Neutrophil (primary cell): ENCODE data around the gene RRP15.
"Not testable (repeated sequence)": the region's sequence is repeated elsewhere in the genome, so short reads cannot be mapped to it uniquely, and the experiment has no call there.

ENCODE experiments used
- H3K27ac ChIP-seq: fragments of 200-600 bp; sonication (generic); 2 replicates; pipeline ENCODE4 v1.5.1; 2016; ENCODE audit warnings: mild to moderate bottlenecking, moderate library complexity
- H3K27me3 ChIP-seq: fragments of 200-600 bp; sonication (generic); 2 replicates; pipeline ENCODE4 v1.6.0; 2016; ENCODE audit warnings: mild to moderate bottlenecking
- H3K36me3 ChIP-seq: fragments of 200-600 bp; sonication (generic); 2 replicates; pipeline ENCODE4 v1.5.1; 2017
- H3K4me1 ChIP-seq, 2 experiments: fragments of 200-600 bp in 1 of 2; sonication (generic) in 1 of 2; 1 replicate in 1 of 2; 2 replicates in 1 of 2; pipeline versions ENCODE4 v1.5.1 to v1.6.1; 2013 to 2016; ENCODE audit warnings: low read depth in 1 of 2, low read length in 1 of 2, mild to moderate bottlenecking in 1 of 2, moderate library complexity in 1 of 2; ENCODE audit not compliant: control insufficient read depth in 1 of 2, insufficient read depth in 1 of 2
- H3K4me3 ChIP-seq, 2 experiments: fragments of 200-600 bp in 1 of 2; sonication (generic) in 1 of 2; 1 replicate in 1 of 2; 2 replicates in 1 of 2; pipeline ENCODE4 v1.5.1; 2013 to 2016; ENCODE audit warnings: low read depth in 1 of 2, low read length in 1 of 2, mild to moderate bottlenecking in 1 of 2, moderate library complexity in 1 of 2
- H3K9me3 ChIP-seq: fragments of 200-600 bp; sonication (generic); 2 replicates; pipeline ENCODE4 v1.5.1; 2016
- TF ChIP-seq, protein P1 (sequence below): fragments of 200-600 bp; sonication (generic); IDR thresholded peaks from 2 replicates; pipeline ENCODE4 v1.5.1; 2016; ENCODE audit warnings: antibody characterized with exemption

The RRP15 gene

DNA sequence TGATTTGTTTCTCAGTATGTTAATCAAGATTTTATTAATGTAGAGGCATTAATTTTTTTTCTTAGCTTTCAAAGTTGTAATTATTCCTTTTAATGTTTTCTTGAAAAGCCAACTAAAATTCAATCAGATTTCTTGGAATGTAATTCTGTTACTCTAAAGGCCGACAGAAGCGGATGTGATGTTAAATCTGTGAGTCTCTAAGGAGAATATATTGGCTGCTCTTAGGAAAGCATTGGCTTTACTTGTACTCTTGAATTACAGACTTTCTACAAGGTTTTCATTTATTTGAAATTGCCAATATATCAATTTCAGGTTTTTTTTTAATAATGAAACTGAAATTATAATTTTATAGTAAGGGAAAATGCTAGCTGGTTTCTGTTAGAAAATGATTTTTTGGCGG, 29.2 kb downstream of the RRP15 start:
- no peak overlapping the region for H3K27ac ChIP-seq
- H3K27me3 ChIP-seq: no peaks in the 10 kb centered on the region
- H3K4me1 ChIP-seq: no peaks in the 10 kb centered on the region
- TF ChIP-seq, protein P1, sequence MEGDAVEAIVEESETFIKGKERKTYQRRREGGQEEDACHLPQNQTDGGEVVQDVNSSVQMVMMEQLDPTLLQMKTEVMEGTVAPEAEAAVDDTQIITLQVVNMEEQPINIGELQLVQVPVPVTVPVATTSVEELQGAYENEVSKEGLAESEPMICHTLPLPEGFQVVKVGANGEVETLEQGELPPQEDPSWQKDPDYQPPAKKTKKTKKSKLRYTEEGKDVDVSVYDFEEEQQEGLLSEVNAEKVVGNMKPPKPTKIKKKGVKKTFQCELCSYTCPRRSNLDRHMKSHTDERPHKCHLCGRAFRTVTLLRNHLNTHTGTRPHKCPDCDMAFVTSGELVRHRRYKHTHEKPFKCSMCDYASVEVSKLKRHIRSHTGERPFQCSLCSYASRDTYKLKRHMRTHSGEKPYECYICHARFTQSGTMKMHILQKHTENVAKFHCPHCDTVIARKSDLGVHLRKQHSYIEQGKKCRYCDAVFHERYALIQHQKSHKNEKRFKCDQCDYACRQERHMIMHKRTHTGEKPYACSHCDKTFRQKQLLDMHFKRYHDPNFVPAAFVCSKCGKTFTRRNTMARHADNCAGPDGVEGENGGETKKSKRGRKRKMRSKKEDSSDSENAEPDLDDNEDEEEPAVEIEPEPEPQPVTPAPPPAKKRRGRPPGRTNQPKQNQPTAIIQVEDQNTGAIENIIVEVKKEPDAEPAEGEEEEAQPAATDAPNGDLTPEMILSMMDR: no peak
- H3K9me3 ChIP-seq: no peaks in the 10 kb centered on the region
- H3K4me3 ChIP-seq: no peak overlapping the region
- H3K36me3 ChIP-seq: no peaks in the 10 kb centered on the region

DNA sequence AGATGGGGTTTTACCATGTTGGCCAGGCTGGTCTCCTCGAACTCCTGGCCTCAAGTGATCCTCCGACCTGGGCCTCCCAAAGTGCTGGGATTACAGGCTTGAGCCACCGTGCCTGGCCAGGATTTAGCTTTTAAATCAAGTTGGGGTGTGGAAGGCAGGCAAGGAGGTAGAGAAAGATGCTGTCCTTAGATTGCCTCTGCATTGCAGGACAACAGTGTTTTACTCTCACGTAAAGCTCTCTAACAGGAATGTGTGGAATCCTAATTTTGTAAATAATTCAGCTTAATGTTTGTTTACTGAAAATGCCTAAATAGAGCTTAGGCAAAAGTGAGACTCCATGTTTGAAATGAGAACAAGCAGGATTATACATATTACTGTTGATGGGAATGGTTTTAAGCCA, 30.5 kb downstream of the RRP15 start:
- TF ChIP-seq, protein P1: no peak
- H3K27ac ChIP-seq: no peak overlapping the region
- H3K4me1 ChIP-seq: no peaks in the 10 kb centered on the region
- H3K9me3 ChIP-seq: no peaks in the 10 kb centered on the region
- no peaks in the 10 kb centered on the region for H3K36me3 ChIP-seq
- no peak overlapping the region for H3K4me3 ChIP-seq
- no peaks in the 10 kb centered on the region for H3K27me3 ChIP-seq

DNA sequence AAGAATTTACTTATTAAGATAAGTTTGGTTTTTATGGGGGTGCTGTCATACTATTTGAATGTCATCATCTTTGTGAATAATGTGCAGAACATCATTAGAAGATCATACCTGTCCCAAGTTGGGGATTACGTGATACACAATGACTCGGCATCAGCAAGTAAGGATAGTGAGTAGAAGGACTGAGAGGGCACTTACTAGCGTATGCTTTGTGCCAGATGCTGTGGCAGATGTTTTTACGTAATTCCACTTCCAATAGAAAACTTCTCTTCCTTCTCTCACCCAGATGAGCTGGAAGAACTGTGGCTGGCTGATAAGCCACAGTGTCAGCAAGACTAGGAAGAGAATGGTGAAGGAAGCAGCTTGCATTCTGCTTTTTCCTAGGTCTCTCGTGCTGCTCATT, 32.0 kb downstream of the RRP15 start:
- Histone ChIP-seq H3K9me3 (no peaks in the 10 kb centered on the region), H3K27ac (no peak overlapping the region), H3K4me3 (no peak overlapping the region), H3K27me3 (no peaks in the 10 kb centered on the region), H3K36me3 (no peaks in the 10 kb centered on the region), H3K4me1 (no peaks in the 10 kb centered on the region)
- TF ChIP-seq, protein P1: no peak

DNA sequence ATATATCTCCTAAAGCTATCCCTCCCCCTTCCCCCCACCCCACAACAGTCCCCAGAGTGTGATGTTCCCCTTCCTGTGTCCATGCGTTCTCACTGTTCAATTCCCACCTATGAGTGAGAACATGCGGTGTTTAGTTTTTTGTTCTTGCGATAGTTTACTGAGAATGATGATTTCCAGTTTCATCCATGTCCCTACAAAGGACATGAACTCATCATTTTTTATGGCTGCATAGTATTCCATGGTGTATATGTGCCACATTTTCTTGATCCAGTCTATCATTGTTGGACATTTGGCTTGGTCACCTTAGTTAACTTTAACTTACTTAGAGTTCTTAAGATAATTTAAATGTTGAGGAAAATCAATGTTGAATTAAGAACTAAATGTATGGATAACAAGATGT, 35.1 kb downstream of the RRP15 start:
- not testable (repeated sequence) for H3K9me3 ChIP-seq, H3K4me1 ChIP-seq, H3K27me3 ChIP-seq, H3K4me3 ChIP-seq, H3K27ac ChIP-seq, H3K36me3 ChIP-seq

DNA sequence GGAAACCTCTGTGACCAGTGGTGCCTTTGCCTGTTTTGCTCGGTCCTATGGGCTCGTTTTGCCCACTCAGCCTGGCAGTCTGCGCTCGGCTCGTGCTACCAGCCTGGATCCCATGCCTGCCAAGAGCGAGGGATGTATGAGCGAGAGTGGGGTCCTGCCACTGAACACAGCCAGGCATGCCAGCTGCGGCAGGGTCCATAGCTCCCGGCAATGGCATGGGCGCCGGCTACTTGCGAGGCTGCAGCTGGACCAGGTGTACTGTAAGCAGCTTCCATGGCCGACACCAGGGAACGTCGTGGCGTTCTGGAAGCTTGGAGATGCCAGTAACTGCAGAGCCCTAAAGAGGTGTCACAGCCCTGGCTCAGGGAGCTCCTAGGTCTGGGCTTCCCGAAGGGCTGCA, 37.7 kb downstream of the RRP15 start:
- Histone ChIP-seq H3K9me3 (no peaks in the 10 kb centered on the region), H3K4me3 (no peak overlapping the region), H3K27ac (no peak overlapping the region), H3K4me1 (no peaks in the 10 kb centered on the region), H3K36me3 (peaks cover 9% of the 10 kb centered on the region), H3K27me3 (no peaks in the 10 kb centered on the region)
- TF ChIP-seq, protein P1: no peak

DNA sequence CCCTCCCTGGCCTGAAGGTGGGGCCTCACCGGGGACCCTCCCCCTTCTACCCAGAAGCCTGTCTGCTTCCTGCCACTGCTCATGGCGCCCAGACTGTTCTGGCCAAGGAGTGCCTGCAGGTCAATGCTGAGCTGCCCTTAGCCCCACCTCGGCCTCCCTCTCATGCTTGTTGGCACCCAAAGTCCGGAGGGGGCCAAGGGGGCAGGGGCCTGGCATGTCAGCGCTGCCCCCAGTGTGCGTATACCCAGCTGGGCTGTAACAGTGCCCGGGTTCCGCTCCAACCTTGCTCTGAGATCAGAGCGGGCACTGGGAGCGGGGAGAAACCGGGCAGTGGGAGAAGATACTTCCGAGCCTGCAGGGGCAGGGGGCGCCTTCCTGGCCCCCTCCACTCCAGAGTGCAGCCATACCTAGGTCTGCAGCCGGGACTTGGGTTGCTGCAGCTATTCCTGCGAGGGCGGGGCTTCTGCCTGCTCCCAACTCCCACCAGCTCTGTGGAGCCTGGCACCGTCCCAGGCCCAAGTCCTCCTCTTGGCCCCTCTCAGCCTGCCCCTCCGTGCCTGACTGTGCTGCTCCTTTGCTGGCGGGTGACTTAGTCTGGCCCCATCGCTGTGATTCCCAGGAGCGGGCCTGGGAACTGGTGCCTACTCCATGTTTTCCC, 38.6 kb downstream of the RRP15 start:
- H3K27ac ChIP-seq: no peak overlapping the region
- H3K36me3 ChIP-seq: peaks cover 9% of the 10 kb centered on the region
- no peaks in the 10 kb centered on the region for H3K27me3 ChIP-seq
- no peaks in the 10 kb centered on the region for H3K9me3 ChIP-seq
- no peak overlapping the region for H3K4me3 ChIP-seq
- H3K4me1 ChIP-seq: no peaks in the 10 kb centered on the region
- TF ChIP-seq, protein P1: no peak
